Hematopoietic multipotent progenitor cell treated with erythropoietin and hydrocortisone succinate and interleukin-3 and kit ligand, for 4 days (in vitro differentiated cells): ENCODE data around the gene TEP1.

Experiments used
- DNase-seq: peaks from one replicate; pipeline ENCODE4 v3.0.0-alpha.2; 2015

TEP1 gene

DNA sequence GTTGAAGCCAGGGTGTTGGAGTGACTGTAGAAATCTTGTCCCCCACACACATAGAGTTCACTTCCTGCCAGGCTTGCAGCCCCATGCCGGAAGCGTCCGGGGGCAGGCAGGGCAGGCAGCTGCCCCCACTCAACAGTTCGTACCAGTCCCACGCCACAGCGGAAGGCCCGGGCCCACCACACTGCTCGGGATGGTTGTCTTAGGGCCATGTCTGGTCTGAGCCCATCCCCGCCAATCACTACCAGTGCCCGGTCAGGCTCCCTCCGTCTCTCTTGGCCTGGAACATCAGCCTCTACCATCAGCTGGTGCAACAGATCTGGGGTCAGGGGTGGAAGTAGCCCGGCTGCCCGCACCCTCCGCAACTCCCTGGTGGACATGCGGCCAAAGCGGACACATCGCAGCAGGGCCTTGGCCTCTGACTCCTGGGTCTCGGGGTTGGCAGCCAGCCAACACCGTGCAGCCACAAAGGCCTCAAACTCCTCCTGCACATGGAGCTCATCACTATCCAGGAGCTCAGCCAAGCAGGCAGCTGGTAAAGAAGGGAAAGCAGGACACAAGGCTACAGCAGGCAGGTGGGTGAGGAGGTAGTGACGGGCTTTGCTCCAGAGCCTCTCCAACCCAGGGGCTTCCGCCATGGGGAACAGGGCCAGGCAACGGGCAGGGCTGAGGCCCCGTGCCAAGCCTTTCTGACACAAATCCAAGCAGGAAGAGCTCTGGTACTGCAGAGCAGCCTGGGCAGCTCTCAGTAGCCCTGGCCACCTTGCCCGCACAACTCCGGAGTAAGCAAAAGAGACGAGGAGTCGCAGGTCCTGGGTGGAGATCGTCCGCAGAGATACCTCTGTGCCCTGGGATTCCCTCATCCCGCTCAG is 16.7 kb upstream of the TEP1 start:
- peak; percentile 23 for DNase-seq

DNA sequence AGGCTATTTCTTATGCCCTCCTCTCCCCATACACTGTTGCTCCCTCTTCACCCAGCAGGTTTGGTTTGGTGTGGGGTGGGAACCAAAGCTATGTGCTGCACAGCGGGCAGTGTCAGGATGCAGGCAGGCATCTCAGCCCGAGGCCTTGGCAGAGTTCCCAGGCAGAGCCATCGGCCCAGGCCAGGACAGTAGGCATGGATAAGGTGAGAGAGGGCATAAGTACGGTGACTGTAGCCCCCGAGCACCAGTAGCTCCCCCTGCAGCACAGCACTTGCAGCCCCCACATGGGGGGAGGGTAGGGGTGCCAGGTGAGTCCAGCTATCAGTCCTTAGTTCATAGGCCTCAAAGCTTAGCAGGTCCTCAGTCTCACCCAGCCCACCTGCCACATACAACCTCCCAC is 15.5 kb upstream of the TEP1 start:
- peak; percentile 28 for DNase-seq

DNA sequence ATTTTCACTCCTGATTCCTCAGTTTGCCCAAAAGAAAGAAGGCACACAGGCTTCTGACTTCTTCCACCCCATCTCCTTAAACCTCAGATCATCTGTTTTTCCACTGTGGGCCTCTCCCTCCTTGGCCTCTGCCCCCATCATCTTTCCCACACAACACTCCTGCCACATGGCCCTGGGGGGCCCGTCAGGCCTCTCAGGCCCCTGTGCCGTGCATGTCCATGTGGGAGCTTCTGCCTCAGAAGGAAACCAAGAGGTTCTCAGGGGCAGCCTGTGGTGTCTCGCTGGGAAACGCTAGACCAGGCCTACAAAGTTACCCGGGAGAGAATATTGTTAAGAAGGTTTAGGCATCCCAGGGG is 14.7 kb upstream of the TEP1 start:
- DNase-seq: peak; percentile 13

DNA sequence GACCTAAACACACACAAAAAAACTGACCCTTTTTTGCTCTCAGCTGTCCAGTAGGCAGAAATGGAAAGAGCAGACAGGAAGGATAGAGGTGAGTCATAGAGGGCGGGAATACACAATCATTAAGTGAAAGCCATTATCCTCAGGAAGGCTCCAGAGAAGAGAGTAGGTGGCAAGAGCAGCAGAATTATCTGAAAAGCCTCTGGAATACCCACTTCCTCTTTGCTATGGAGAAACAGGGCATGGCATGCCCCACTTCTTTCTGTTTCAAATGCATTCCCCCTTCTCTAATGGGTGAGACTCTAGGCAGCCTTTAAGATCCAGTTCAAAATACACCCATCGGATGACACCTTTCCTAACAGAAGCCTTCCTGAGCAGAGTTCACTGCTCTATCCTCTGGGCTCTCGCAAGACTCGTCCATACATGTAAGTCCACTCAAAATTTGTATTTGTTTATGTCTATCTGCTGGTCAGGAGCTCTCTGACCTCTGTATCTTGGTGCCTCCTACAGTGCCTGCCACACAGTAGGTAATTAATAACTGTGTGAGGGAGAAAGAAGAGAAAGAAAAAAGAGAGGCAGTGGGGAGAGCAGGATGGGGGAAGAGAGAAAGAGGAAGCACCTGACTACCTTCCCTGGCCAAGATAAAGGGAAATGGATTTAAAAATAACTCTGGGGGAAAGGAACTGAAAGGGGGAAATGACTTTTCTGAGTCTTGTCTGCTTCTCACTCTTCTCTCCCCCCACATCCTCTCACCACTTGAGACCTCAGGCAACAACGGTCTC is 14.1 kb upstream of the TEP1 start:
- peak; percentile 77 for DNase-seq

DNA sequence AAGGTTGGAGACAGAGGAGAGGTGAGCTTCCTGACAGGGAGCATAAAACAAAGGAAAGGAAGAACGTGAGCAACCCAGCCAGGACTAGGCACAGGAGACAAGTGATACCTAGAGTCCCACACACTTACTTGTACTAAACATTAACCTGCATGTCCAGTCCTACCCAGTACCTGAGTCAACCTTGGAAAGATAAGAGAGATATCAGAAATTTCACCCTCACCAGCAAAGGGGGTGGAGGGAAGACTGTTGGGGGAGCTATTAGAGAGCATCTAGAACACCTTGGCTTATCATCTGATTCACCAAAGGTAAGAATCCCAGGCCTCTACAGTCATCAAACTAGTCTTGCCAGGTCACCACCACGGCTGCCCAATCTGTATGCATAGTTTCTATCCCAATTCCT is 11.6 kb upstream of the TEP1 start:
- no peak for DNase-seq

DNA sequence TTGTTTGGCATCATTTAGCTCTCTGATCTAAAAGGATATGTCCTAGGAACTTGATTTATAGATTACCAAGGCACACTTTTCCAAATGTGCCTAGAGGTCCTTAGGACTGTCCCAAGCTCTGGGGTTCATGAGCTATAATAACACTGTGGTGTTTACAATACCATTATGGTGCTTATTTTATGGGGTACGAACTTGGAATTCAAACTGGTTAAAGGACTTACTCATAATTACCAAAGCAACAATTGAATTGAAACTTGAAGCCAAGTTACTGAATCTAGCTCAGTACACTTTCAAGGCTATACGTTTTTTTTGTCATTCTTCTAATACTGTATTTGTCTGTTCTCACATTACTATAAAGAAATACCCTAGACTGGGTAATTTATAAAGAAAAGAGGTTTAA is 9.6 kb upstream of the TEP1 start:
- no peak for DNase-seq

DNA sequence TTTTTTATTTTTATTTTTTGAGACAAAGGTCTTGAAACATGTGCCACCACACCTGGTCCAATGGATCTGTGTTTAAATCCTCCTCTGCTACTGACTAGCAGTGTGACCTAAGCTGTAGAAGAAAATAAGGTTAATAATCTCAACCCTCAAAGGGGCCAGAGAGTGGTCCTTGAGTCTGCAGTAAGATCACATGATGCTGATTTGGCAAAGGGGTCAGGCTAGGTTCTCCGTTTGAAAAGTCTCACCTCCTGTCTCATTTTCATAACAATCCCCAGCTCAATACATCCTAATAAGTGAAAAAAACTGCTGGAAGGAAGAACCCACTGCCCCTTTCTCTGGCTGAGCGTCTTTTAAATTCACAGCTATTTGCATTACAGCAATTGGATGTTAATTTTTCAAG is 8.0 kb upstream of the TEP1 start:
- DNase-seq: no peak

DNA sequence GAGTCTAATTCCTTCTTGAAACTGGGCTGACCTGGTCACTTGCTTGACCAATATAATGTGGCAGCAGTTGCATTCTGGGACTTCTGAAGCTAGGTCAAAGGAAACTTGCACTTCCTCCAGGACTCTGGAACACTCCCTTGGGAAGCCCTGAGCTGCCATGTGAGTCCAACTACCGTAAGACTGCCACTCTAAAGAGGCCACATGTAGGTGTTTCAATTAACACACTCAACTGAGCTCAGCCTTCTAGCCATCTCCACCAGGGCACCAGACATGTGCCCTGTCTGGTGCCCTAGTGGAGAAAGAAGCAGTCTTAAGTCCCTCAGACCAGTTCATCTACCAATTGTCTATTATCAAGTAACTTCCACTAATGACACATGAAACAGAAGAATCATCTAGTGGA is 6.1 kb upstream of the TEP1 start:
- peak; percentile 24 for DNase-seq

DNA sequence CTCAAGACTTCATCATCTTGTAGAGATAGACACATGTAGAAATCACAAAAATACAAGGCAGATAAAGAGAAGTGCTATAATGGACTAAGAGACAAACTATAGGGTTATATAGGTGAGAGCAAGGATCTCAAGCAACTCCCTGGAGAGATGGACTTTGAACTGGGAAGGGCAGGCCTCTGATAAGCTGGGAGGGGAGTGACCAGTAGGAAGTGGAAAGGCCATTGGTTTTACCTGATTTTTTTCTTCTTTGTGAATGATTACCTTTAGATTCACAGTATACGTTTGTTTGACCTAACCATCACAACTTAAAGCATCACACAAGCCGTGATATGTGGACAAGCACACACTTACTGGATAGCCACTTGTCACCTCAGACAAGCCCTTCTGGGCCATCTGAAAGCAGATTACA is 5.2 kb upstream of the TEP1 start:
- no peak for DNase-seq

DNA sequence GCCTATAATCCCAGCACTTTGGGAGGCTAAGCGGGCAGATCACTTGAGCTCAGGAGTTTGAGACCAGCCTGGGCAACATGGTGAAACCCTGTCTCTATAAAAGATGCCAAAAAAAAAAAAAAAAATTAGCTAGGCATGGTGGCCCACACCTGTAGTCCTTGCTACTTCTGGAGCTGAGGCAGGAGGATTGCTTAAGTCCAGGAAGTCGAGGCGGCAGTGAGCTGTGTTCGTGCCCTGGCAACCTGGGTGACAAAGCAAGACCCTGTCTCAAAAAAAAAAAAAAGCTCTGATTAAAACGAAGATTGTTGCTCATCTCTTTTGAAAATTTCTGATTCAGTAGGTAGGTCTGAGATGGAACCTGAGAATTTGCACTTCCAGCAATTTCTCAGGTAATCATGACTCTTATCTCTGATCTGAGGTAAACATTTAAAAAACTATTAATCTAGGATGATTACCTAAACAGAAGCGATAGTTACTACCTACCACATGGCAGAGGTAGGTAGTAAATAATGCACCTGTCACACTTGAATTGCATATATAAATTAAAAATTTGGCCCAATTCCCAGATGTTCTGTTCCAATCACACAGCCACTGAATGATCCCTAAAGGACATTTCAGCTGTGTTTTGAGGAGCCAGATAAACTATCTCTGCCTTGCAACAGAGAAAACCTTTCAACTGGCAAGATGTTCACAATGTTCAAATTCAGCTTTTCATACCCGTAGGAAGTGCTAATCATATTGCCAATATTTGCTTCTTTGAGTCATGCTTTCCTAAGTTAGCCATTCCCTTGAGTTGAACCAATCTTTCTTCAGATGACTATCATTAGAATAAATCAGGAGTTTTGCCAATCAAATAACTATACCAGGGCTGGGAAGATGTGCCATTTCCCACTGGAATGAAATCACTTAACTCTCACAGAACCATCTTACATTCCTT is 4.2 kb upstream of the TEP1 start:
- DNase-seq: no peak

DNA sequence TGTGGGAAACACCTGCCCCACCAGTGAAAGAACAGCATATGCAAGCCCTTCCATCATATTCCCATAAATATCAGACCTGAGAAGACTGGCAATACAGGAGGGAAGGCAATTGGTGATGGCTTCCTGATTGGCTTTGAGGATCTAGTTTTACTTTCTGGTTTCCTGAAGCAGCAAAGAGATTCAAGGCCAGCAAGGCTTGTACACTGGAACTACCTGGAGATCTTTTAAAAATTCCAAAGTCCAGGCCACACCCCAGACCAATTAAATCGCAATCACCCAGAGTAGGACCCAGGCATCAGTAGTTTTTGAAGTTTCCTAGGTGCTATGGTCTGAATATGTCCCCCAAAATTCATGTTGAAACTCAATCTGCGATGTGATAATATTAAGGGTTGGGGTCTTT is 2.9 kb upstream of the TEP1 start:
- DNase-seq: no peak

DNA sequence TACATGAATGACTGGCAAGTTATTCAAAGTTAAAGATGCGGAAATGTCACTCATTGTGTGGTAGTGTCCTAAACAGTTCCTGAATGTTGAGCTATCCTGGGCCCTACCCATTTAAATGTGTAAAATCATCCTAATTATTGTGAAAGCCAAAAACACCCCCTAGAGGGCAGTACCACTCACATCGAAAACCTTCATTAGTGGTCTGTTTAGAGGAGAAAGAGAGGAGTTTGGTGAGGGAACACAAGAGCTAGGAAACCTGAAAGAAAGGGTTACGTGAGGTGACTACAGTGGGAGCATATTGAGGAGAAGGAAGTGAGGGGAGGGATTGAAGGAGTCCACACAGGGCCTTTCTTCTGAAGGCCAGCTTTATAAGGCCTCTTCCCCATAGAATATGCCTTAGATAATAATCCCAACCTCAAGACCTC is 2.5 kb upstream of the TEP1 start:
- DNase-seq: peak; percentile 92

DNA sequence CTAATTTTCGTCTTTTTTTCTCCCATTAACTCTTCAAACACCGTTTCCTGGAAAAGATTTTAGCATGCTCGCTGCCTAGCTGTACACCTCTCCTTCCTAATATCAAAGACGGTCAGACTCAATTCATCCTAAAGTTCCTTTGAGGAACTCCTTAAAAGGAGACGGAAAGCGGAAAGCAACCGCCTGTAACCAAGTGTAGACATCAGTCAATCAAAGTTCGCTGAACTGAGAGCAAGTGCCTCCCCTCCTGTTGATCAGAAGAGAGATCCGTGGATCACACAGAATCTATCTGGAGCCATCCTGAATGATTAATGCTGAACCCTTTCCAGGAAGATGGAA is 412 bp upstream of the TEP1 start:
- peak; percentile 58 for DNase-seq

DNA sequence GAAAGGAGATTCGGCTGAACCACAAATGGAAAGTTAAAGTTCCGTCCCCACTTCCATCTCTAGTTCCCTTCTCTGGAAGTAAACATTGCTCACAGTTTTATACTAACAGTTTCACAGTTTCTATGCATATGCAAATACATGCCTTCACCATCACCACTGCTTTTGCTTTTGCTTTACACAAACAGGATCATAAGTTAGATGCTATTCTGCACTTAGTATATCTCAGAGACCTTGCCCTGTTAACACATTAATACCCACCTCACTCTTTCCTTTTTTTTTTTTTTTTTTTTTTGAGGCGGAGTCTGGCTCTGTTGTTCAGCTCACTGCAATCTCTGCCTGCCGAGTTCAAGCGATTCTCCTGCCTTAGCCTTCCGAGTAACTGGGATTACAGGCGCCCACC is 890 bp downstream of the TEP1 start:
- DNase-seq: peak; percentile 28

DNA sequence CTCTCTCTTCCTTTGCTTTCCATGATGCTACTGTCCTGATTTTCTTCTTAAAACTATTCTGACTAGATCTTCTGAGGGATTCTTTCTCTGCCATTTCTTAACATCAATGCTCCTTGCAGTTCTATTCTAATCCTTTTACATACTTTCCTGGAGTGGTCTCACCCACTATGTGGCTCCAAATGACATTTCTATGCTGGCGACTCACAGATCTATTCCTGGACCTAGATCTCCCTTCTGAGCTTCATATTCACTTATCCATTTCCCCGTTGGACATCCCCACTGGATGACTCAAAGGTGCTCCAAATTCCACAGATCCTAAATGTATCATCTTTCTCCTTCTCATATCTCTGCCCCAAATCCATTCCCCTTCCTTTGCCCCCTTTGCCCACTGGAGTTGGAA is 4.1 kb downstream of the TEP1 start:
- DNase-seq: no peak

DNA sequence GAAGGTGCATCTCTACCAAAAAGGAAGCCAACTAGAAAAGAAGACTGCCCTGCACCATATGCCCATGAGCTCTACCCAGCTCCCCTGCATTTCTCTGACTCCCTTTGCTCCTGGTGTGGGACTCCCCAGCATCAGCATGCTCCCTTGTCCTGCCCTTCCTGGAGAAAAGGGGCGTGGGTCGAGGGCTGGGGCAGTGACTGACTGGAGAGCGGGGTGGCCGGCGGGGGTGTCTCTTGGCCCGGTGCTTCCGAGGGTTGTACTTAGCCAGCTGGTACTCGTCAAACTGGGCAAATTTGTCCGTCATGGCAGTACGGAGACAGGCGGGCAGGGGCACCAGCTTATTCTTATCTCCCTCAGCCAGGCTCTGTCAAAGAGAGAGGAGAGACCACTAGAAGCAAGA is 9.8 kb downstream of the TEP1 start:
- DNase-seq: peak; percentile 36

DNA sequence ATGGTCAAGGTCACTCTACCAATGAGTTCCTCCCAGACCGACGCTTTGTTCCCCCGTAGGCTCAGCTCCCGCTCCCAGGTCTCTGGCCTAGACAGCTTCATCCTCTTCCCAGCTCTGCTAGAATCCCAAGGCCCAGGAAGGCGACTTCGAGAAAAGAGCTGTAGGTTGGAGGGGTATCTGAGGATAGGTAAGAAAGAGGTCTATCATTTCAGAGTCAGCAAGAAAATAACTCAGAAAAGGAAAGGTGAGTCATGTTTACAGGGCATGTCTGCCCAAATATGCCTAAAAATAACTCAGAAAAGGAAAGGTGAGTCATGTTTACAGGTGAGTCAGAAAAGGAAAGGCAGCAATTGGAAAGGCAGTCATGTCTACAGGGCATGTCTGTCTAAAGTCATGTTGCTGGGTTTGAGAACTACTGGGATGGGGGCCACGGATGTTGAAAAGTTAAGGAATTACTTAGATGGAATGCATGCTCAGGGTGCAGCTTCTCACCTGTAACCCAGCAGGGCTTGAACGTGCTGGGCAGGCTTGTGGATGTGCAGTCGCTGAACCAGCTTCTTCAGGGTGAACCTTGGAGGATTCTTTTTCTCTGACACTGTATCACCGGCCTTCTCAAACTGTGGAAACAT is 12.2 kb downstream of the TEP1 start:
- DNase-seq: no peak

DNA sequence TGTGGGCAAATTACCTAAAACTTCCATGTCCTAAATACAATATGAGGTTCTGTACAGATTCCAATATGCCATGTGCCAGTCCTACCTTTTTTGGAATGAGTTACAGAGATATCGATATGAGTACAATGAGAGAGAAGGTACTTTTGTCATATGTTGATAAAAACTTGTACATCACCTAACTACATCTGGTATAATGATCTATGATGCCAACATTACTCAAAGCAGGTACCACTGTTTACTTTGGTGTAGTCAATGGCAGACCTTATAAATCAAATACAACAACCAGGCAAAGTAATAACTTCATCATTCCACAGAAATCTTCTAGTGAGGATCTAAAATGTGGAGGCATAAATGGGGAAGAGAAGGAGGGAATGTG is 12.7 kb downstream of the TEP1 start:
- no peak for DNase-seq

DNA sequence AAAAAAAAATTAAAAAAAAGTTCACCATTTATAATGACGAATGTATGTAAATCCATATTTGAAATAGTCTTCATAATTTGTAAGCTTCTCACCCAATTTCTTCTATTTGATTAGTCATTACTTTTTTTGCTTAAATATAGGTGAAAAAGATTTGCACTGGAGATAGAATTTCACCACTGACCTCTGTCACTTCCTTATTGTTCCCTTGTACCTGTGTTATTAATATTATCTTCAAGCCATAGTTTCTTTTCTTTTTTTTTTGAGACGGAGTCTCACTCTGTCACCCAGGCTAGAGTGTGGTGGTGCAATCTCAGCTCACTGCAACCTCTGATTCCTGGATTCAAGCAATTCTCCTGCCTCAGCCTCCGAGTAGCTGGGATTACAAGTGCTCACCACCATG is 15.8 kb downstream of the TEP1 start:
- no peak for DNase-seq

DNA sequence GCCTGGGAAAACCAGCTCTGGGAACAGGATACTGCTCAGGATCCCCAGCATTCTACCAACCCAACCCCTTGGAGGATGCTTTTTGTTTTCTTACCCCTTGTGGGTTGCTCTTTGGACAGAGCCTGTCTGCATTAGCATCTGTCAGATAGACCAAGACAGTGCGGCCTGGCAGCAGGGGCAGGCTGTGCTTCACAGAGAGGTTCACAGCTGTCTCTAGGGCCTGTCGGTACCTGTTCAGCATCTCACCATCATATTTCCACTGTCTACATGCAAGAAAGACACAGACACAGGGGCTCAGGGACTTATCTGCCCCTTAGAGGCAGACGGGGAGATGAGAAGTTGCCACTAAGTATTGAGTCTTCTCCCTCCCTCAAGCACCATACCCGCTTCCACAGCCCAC is 21.8 kb downstream of the TEP1 start:
- DNase-seq: no peak

DNA sequence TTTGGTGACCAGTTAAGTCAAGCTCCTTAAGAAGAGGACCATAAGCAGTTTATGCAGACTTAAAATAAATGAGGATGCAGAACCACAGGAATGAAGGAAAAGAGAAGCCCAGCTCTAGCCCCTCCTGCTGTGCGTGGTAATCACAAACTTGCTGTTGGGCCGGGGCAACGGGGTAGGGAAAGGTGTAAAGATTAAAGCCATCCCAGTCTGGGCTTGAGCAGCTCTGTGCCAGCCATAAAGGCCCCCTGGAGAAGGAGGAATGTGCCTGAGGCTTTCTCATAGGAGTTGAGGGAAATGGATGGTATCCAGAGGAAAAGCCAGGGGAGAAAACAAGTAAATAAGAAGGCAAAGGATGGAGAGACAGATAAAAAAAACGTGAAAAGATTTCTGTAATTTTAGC is 25.1 kb downstream of the TEP1 start:
- no peak for DNase-seq

DNA sequence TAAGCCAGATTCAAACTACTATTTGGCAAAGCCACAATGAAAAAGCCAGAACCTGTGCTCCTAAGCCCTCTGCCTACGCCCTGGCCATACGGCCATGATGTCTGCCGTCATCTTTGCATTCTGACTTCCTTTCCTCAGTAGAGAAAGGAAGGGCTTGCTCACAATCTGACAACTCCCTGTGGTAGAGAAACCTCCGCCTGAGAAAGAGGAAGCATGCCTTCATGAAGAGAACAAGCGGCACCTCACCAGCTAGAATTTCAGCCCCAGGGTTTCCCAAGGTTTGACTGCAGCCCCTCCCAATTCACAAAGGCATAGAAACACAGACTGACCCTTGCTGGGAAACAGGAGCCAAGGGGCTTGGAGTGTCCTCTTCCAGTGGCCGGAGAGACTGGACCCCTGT is 25.7 kb downstream of the TEP1 start:
- DNase-seq: peak; percentile 54

DNA sequence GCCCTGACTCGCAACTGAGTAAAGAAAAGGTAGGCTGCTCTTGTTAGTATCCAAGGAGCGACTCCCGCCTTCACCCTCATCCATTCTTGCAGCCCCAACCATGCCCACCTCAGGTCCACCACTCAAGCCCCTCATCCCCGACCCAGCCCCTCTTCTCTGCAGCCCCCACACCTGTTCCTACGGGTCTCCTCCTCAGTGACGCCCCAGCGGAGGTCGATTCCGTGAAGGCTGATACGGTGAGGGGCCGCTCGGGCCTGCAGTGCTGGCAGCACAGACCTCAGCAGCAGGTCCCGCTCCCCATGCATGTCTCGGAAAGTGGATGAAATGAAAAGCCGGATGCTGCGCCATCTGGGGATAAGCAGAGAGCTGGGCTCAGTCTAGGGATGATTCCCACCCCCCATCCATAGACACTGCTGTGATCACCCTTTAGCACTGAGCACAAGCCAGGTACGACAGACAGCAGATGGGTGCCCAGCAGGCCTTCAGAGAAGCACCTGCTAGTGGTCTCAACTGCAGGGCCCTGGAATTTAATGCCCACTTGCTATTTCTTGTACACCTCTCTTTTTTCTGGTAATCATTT is 26.9 kb downstream of the TEP1 start:
- no peak for DNase-seq
